ENCODE measurements around the gene RRH. TPM values are rescaled to one million over a fixed set of nuclear protein-coding genes. Genes with fewer than 3 reads are reported as not detected.
"Not testable (repeated sequence)": the region's sequence is repeated elsewhere in the genome, so short reads cannot be mapped to it uniquely, and the experiment has no call there.

Gene RRH
- total RNA-seq, 1 donor from 2014 or later, result not detected

- DNase-seq (no peak), ATAC-seq (ENCODE audit: poor library complexity) (no peak)
- intact Hi-C loops (cut with DNase I), result no loop called here
These were observed 6.6 kb upstream of the RRH start for GRCh38 chr4:109821185-109821584.

GRCh38 chr4:109826719-109827118 is 1.1 kb upstream of the RRH start:
- DNase-seq, result no peak
- intact Hi-C loops (cut with DNase I), result no loop called here
- ATAC-seq (ENCODE audit: poor library complexity), result no peak

GRCh38 chr4:109833756-109834155 is 6.0 kb downstream of the RRH start:
- DNase-seq (no peak), ATAC-seq (ENCODE audit: poor library complexity) (no peak)
- intact Hi-C loops (cut with DNase I), result no loop called here

GRCh38 chr4:109836985-109837384 is 9.2 kb downstream of the RRH start:
- ATAC-seq (ENCODE audit: poor library complexity), result no peak
- no peak for DNase-seq
- intact Hi-C loops (cut with DNase I), result no loop called here

GRCh38 chr4:109846395-109847098 is 18.8 kb downstream of the RRH start:
- ATAC-seq (ENCODE audit: poor library complexity), result no peak
- intact Hi-C loops (cut with DNase I), result no loop called here

GRCh38 chr4:109847896-109848442 is 20.2 kb downstream of the RRH start, which contains the start of gene LRIT3:
TSS of gene LRIT3 (plus strand) at chr4:109848107. CDS start at chr4:109848202, 95 bp downstream.
- intact Hi-C loops (cut with DNase I), result no loop called here
- ATAC-seq (ENCODE audit: poor library complexity) (no peak), DNase-seq (no peak)

More at GRCh38 chr4:109846395-109847098, 18.8 kb downstream of the RRH start:
- DNase-seq, result no peak

GRCh38 chr4:109848501-109848900 is 20.7 kb downstream of the RRH start:
- ATAC-seq (ENCODE audit: poor library complexity) (no peak), DNase-seq (no peak)
- intact Hi-C loops (cut with DNase I), result no loop called here

- intact Hi-C loops (cut with DNase I), result no loop called here
- no peak for DNase-seq
- ATAC-seq (ENCODE audit: poor library complexity), result no peak
These were observed 22.8 kb downstream of the RRH start for GRCh38 chr4:109850601-109851000.

- intact Hi-C loops (cut with DNase I); DNase-seq; ATAC-seq (ENCODE audit: poor library complexity): not testable (repeated sequence)
These were observed 31.9 kb downstream of the RRH start for GRCh38 chr4:109859426-109860300.

GRCh38 chr4:109861271-109861670 is 33.5 kb downstream of the RRH start:
- DNase-seq, result no peak

GRCh38 chr4:109861916-109862511 is 34.2 kb downstream of the RRH start:
- no peak for DNase-seq
- intact Hi-C loops (cut with DNase I), result no loop called here
- no peak for ATAC-seq (ENCODE audit: poor library complexity)

More at GRCh38 chr4:109861271-109861670, 33.5 kb downstream of the RRH start:
- intact Hi-C loops (cut with DNase I), result no loop called here
- ATAC-seq (ENCODE audit: poor library complexity), result no peak

GRCh38 chr4:109864134-109864533 is 36.4 kb downstream of the RRH start:
- intact Hi-C loops (cut with DNase I), result no loop called here
- DNase-seq, result no peak
- no peak for ATAC-seq (ENCODE audit: poor library complexity)

- intact Hi-C loops (cut with DNase I), result no loop called here
- ATAC-seq (ENCODE audit: poor library complexity) (no peak), DNase-seq (no peak)
These were observed 42.3 kb downstream of the RRH start for GRCh38 chr4:109870061-109870460.

- intact Hi-C loops (cut with DNase I), result no loop called here
- no peak for DNase-seq
- no peak for ATAC-seq (ENCODE audit: poor library complexity)
These were observed 44.3 kb downstream of the RRH start for GRCh38 chr4:109872065-109872464.

- DNase-seq (no peak), ATAC-seq (ENCODE audit: poor library complexity) (no peak)
- intact Hi-C loops (cut with DNase I), result no loop called here
These were observed 45.3 kb downstream of the RRH start for GRCh38 chr4:109872950-109873656.

GRCh38 chr4:109873791-109874514 is 46.2 kb downstream of the RRH start:
- intact Hi-C loops (cut with DNase I), result no loop called here
- DNase-seq, result no peak
- ATAC-seq (ENCODE audit: poor library complexity), result no peak

- intact Hi-C loops (cut with DNase I), result no loop called here
- ATAC-seq (ENCODE audit: poor library complexity) (no peak), DNase-seq (no peak)
These were observed 47.3 kb downstream of the RRH start for GRCh38 chr4:109875106-109875505.

- ATAC-seq (ENCODE audit: poor library complexity); DNase-seq; intact Hi-C loops (cut with DNase I): not testable (repeated sequence)
These were observed 47.8 kb downstream of the RRH start for GRCh38 chr4:109875553-109875952.
